ENCODE data around the gene PRKAR1B.

- TF ChIP-seq GATA2 (IDR thresholded peaks at IDR 0.05; ENCODE audit: low read depth, low read length) (no peak), GATA3 (IDR thresholded peaks at IDR 0.05; ENCODE audit: low read depth, low read length) (no peak)
Measured at GRCh38 chr7:537911-538634, 189.0 kb downstream of the PRKAR1B start.

Data from SH-SY5Y (cell line).